A204.1 (cell line): ENCODE results near the gene PRXL2B.
"Not testable (repeated sequence)": the region's sequence is repeated elsewhere in the genome, so short reads cannot be mapped to it uniquely, and the experiment has no call there.

Experiments used
- FAIRE-seq: peaks from 2 replicates; lab custom pipeline; 2012; peaks lifted over from hg19 to GRCh38; lab: Jason Lieb, UNC

Gene PRXL2B

DNA sequence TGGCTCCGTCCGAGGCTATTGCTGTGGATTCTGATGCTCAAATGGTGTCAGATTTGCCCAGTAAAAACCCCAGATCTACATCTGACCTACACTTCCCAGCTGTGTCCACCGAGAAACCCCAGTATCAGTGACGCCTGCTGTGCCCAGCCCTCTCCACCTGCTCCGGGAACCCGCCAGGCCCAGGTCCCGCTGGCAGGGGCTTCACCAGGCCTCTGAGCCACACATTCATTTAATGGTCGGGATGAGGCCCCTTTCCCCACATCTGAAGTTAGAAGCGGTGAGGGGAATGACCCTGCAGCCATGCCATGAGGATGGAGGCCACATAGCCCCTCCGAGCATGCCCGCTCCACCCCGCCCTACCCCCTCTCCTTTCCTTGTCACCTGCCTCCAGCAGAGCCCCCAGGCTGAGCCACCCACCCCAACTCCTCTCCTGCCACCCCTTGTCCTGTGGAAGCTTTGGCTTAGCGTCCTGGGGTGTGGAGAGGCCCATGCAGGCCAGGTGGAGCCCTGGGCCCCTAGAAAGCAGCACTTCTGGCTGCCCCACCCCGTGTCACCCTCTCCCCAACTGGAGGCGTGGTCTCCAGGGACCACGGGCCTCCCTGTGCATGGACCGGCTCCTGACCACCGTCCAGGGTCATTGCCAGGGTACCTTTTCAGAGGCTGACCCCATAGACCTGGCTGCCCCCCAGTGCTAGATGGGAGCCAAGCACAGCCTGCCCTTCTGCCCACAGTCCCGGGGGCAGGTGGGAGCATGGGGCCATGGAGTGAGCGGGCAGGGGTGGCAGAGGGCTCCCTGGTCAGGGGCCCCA is 22.4 kb upstream of the PRXL2B start:
- no peak for FAIRE-seq

DNA sequence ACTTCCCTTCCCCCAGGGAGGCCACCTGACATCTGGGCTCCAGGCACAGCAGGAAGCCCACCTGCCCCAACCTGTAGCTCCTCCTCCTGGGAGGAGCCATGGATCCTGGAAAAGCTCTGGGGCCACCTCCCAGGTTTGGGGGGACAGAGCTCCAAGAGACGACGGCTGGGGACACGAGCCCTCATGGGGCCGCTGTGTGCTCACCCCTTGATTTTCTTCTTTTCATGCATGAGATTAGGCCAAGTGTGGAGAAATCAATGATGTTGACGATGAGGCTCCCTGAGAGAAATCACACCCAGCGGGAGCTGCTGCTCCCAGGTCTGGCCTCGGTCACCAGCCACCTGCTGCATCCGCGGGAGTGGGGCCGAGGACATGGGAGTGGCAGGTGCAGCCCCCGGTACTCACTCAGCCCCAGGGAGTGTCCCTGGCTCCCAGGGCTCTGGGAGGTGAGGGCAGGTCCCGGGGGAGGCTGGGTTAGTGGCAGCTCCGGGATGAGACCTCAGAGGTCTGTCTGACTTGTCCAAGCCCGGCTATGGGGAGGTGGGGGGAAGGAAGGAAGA is 21.7 kb upstream of the PRXL2B start:
- no peak for FAIRE-seq

DNA sequence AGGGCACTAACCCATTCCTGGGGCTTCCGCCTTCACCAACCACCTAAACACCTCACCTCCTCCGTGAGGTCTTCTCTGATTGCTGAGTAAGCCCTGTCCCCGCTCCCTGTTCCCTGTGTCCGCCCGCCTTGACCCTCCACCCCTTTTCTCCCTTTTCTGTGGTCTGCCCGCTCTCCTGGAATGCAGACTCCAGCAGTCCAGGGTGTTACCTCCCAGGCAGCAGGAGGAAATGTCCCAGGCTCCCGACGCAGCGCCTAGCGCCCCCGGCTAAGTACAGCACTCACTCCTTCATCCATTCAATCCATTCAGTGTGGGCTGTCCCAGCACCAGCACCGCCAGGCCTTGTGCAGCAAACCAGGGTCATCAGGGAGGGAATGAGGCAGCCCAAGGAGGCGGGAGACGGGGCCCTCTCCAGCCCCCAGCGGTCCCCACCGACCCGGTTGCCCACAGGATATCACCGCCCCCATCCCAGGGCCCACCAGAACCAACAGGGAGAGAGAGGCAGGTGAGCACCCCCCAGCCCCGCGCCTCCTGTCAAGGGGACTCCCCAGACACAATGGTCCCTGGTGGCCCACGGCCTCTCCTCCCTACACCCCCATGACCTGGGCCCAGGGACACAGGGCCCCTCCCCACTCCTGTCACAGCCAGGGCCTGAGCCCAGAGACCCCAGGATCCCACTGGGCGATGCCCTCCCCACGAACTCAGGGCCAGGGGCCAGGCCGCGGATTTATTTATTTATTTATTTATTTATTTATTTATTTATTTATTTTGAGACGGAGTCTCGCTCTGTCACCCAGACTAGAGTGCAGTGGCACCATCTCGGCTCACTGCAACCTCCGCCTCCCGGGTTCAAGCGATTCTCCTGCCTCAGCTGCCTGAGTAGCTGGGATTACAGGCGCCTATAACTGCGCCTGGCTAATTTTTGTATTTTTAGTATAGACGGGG is 20.2 kb upstream of the PRXL2B start:
- no peak for FAIRE-seq

DNA sequence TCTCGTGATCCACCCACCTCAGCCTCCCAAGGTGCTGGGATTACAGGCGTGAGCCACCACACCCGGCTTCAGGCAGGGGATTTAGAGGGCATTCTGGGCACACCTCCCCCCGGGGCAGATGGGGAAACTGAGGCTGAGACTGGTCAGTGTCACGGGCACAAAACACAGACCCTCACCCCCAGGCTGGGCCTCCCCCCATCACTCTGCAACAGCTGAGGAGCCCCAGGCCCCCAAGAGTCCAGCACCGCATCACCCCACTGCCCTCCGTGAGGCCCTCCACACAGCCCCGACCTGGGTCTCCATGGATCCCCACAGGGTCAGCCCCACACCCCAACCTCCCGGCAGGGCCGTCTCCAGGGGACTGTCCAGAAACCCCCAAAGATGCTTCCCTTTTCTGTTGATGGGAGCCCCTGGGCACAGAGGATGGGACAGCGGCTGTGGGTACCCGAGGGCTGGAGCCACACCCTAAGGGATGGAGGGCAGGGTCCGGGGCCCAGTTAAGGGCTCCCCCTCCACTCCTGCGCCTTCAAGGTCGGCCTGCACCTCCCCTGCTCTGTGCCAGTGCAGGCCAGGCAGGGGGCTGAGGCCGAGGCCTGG is 19.4 kb upstream of the PRXL2B start:
- no peak for FAIRE-seq

DNA sequence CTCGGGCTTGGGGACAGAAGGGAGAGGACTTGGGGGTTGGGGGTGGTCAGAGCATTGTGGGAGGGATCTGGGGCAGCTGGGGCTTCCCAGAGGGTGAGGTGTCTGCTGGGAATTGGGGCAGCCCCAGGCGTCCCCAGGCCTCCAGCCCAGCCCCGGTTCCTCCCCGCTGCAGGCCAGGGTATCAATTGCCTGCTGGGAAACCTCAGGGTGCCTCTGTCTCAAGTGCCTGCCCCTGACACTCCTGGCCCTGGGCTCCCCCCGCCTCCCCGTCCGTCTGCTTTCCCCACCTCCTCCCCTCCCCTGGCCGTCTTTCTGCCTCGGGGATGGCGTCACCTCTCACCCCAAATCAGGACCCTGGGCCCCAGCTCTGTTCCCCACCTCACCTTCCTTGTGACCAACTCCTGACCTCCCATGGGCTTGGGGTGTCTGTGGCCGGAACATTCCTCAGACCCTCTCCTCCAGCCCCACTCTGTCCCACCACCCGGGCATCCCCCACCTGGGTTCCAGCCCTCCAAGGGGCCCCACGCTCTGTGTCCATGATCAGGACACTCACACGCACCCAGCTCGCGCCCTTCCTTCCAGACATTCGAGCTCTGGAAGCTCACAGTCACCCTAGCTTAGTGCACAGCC is 18.3 kb upstream of the PRXL2B start:
- FAIRE-seq, result not testable (repeated sequence)

DNA sequence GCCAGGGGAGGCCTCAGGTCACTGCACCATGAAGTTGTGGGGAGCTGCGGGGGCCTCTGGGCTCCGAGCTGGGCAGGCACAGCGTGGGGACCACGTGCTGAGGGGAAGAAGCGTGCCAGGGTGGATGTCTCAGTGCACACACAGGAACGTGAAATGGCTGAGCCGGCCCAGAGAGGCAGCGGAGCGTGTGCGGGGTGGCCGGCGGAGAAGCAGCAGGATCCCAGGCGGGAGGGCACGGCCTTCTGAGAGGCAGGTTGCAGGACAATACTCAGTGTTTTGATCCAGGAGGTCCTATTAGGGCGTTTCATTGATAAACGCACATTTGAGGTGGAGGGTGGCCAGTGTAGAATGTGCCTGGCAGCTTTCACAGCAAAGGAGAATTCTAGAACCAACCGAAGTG is 17.5 kb upstream of the PRXL2B start:
- no peak for FAIRE-seq

DNA sequence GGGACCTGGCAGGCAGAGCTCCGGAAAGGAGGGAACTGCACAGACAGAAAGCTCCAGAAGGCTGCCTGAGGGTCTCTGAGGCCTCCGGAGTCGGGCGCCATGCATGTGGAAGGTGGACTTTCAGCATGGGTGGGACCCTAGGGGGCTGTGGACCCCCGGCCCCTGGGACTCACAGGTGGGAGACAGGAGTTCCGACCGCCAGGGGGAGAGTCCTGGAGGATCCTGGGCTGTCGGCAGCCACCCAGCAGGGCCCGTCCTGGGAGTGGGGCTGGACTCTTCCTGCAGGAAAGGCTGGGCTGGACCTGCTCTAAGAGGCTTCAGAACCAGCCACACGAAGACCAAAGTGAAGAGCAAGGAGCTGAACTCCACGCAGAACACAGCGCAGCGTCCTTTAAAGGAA is 16.9 kb upstream of the PRXL2B start:
- not testable (repeated sequence) for FAIRE-seq

DNA sequence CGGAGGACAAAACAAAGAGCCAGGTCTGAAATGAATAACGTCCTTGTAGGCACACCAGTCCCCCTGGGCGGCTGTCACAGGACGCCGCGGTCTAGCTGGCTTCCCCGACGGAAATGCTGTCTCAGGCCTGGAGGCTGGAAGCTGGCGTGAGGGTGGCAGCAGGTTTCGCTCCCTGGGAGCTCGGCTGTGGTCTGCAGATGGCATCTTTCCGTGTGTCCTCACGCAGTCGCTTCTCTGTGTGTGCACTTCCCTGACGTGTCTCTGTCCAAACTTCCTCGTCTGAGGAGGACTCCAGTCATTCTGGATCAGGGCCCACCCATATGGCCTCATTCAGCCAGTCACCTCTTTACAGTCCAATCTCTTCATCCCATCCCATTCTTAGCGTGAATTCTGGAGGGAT is 16.2 kb upstream of the PRXL2B start:
- FAIRE-seq, result no peak

DNA sequence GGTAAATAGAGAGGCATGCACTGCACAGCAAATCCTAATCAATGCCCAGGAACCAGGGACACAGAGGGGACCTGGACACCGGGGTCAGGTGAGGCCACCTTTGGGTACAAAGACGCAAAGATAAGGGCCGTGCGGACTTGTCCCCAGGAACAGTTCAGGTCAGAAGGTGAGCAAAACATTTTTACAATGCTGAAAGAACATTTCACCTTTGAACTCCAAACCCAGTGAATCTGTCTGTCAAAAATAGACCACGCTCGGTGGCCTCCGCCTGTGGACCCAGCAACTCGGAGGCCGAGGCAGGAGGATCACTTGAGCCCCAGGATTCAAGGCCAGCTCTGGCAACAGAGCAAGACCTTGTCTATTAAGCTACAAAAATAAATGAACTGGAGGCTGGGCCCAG is 15.2 kb upstream of the PRXL2B start:
- FAIRE-seq, result no peak

DNA sequence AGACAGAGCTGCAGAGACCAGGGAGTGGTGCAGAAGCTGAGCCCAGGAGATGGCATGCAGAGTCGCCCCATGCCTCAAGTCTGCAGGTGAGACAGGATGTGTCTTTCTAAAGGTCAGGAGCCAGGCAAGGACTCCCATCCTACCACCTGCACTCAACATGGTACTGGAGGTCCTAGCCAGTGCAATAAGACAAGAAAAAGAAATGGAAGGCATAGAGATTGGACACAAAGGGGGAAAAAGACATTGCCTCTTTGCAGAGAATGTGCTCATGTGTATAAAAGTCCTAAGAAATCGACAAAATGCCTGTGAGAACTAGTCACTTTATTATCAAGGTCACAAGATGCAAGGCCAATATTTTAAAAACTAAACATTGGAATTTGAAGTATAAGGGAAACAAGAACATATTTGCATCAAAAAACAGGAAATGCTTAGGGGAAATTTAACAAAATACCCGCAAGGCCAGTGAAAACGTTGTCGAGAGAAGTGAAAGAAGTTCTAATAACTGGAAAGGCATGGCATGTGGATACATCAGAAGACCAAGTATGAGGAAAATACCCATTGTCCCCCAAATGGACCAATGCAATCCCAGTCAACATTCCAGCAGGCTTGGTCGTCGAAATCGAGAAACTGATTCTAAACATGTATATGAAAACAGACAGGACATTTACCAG is 13.2 kb upstream of the PRXL2B start:
- FAIRE-seq, result no peak

DNA sequence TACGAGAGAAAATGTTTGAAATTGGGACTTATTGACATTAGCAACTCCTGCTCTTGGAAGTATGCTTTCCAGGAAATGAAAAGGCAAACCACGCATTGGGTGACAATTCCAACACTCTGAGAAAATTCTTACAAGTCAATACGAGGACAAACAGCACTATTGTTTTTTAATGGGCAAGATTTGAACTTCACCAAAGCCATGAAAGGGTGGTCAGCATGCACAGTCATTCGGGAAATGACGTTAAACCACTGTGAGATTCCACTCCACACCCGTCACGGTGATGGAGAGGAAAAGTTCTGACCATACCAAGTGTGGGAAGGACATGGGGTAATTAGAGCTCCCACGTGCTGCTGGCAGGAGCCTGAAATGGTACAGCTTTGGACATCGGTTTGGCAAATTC is 12.2 kb upstream of the PRXL2B start:
- FAIRE-seq, result no peak

DNA sequence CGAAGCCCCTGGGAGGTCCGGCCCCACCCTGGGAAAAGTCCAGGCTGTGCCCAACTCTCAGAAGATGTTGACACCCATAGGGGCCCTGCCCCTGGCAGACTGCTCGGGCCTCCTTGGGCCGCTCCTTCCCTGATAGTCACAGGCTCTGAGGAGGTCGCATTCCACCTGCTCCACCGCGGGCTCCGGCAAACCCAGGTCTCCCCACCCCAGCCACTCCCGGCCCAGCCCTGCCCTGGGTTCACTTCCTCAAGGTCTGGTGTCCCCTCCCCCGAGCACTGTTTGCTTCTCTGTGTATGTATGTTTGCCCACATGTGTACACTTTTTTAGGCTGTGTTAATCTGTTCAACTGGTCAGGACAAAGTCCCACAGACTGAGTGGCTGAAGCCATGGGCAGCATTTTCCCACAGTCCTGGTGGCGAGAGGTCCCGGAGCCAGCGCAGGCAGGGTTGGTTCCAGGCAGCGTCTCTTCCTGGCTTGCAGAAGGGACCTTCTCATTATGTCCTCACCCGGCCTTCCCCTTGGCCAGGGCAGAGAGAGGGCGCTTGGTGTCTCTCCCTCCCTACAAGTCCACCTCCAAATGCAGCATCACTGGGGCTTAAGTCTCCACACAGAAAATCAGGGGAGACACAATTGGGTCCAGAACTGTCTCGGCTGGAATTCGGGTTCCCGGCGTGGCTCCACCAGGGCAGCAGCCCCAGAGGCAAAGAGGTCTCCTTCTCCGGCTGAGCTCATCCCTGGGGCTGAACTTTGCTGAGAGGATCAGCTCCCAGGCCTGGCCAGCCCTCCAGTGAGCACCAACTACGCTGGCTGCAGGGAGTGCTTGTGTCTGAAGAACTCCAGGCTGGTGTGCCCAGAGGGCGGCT is 10.5 kb upstream of the PRXL2B start:
- no peak for FAIRE-seq

DNA sequence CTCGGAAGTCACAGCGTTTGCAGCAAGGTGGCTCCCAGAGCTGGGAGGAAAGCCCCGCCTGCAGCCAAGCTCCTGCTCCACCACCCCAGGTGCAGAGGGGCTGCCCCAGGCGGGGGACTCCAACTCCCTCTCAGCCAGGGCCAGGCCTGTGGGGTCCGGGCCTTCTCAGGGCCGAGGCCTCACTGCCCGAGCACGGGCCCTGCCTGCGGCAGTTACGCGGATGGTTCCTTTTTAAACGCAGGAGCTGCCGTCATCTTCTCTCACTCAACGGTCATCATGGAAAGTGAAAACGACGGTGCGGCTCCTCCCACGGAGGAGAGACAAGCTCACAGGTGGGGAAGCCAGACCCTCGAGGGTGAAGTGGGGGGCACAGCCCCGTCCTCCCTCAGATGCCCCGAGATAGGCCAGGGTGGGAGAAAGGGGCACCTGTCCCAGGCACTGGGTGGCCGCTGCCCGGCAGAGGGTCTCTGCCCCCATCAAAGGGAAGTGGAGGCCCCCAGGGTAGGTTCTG is 9.0 kb upstream of the PRXL2B start:
- FAIRE-seq, result not testable (repeated sequence)

DNA sequence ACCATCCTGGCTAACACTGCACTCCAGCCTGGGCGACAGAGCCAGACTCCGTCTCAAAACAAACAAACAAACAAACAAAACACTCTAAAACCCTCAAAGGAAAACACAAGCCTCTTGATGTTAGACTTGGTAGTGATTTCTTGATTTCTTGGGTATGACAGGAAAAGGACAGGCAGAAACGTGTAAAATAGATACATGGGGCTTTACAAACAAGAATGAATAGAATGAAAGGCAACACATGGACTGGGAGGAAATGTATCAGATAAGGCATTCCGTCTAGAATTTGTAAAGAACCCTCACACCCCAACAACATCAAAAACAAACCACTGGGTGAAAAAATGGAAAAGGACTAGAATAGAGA is 7.8 kb upstream of the PRXL2B start:
- no peak for FAIRE-seq

DNA sequence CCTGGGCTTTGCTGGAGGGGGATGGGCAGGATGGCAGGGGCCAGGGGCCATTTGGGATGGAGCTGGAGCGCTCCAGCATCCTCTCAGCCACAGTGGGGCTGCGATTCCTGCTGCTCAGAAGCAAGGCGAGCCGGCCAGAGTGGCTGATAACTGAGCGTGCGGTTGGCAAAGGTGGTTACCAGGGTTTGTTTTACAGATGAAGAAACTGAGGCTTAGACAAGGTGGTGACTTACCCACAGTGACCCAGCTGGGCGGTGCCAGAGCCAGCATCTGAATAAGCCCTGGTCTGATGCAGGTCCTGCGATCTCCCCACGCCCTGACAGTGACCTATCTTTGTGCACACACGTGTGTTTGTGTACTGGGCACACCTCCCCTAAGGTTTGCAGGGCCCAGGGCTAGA is 5.9 kb upstream of the PRXL2B start:
- FAIRE-seq, result no peak

DNA sequence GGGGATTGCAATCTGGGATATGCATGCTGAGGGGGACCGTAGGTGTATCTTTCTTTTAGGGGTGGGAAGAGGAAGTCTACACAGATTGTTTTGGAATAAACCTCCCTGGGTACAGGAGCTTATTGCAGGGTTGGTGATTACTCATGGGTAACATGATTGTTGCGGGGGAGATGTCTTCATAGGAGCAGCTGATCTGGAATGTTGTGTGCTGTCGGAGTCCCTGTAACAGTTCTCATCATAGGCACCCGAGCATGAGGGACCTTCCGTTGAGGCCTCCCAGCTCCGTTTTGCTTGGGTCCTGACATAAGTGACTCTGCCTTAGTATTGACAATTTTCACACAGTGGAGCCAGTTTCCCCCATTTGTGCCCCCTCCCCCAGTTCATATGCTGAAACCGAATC is 4.2 kb upstream of the PRXL2B start:
- FAIRE-seq, result no peak

DNA sequence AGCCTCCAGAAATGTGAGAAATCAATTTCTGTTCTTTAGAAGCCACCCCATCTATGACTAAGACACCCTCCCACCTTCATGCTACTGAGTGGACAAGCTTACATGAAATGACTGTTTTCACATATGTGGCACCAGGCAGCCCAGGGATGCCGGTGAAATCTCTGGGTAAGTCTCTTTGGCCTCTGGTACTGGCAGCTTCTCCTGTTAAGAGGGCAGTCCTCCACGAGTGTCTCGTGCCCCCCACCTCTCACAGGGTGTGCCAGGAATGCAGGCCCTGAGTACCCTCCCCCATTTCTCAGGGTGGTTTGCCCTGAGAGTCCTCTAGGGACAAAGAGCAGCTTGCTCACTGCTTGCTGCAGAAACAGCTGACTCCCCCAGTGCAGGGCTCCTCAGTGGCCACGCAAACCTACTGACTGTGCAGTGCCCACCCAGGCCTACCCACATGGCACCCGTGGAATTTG is 3.2 kb upstream of the PRXL2B start:
- FAIRE-seq, result no peak

DNA sequence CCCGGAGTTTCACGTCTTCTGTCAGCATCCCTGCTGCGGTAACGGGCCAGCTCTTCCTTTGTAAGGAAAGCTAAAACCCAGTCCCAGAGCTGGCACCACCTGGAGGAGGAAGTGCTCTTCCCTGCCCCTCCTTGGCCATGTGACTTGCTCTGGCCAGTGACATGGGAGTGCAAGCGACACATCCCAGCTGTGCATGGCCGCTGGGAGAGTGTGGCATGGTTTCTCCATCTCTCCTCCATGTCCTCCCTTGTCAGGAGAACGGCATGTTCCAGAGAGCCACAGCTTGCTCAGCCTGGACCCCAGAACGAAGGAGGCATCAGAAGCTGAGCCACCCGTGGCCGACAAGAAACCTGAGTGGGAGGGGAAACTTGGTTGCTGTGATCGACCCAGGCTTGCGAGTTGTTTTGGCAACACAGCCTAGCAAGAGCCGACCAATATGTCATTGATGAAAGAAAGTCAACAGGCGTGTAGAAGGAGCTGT is 2.7 kb upstream of the PRXL2B start:
- FAIRE-seq, result no peak

DNA sequence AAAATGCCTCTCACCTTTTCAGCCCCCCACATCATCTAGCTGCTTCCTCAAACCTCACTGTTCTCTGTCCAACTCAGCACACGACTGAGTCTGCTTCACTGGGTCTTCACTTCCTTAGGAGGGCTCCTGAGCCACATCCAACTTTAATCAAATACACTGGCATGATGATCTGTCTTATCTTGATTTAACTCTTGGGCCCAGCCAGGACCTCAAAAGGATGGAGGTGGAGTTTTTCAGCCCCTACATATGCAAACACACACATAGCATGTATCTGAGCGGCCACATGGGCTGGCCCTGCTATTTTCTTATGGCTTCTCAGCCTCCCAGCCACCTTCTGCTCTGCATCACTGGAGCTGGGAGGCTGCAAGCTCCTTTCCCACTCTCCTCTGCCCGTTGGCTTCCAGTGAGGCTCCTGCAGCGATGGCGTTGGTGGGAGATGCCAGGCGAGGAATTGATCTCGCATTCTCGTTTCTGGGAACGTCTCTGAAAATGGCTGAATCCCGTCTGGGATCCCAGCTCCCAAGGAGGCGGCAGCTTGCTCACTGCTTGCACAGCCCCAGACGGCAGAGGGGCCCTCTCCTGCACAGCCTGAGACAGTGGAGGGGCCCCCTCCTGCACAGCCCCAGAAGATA is 1.8 kb upstream of the PRXL2B start:
- no peak for FAIRE-seq
